ENCODE results near the gene GNB1L. TPM values are rescaled to one million over a fixed set of nuclear protein-coding genes. Genes with fewer than 3 reads are reported as not detected.
A peak's percentile ranks its signal among the peaks of the same experiment; 100 is the strongest.

GNB1L gene
- total and polyA plus RNA-seq, 9 of the 15 experiments (the other 6 are each of a cell fraction or from before 2014, with no cell fraction given): 0.56 to 50.5 (median 10.2) TPM

DNA sequence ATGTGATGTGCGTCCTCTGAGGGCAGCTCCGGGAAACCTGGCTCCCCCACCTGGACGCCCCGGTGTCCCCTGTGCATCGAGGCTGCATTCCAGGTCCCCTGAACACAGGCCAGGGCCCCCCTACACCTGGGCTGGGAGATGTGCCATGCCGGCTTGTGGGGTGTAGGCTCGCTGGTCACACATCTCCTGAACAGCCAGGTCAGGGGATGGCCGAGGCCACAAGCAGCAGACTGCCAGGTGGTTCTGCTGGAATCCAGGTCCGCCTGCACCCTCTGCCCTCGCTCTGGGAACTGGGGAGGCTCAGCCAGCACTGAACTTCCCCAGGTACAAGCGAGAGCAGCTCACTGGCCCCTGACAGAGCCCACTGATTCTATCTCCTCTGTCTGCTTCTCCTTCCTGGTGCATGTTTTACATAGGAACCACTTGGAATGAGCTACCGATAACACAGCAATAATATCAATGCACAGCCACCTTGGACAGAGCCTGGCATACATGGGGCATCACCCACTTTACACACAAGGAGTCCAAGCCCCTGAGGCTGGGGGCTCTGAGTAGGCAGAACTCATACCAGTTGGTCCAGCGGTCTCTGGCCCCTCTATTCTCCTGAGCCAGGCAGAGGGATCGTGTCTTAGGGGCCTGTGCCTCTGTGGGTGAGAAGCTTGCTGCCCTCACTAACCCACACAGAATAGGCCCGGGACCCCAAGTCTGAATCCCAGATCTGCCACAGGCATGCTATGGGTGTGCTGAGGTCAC, 47.3 kb downstream of the GNB1L start (continued):
- TF ChIP-seq, protein P1, sequence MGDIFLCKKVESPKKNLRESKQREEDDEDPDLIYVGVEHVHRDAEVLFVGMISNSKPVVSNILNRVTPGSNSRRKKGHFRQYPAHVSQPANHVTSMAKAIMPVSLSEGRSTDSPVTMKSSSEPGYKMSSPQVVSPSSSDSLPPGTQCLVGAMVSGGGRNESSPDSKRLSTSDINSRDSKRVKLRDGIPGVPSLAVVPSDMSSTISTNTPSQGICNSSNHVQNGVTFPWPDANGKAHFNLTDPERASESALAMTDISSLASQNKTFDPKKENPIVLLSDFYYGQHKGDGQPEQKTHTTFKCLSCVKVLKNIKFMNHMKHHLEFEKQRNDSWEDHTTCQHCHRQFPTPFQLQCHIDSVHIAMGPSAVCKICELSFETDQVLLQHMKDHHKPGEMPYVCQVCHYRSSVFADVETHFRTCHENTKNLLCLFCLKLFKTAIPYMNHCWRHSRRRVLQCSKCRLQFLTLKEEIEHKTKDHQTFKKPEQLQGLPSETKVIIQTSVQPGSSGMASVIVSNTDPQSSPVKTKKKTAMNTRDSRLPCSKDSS (IDR thresholded peaks at IDR 0.05; ENCODE audit: low read depth, partially characterized antibody): no peak
- TF ChIP-seq, protein P2, sequence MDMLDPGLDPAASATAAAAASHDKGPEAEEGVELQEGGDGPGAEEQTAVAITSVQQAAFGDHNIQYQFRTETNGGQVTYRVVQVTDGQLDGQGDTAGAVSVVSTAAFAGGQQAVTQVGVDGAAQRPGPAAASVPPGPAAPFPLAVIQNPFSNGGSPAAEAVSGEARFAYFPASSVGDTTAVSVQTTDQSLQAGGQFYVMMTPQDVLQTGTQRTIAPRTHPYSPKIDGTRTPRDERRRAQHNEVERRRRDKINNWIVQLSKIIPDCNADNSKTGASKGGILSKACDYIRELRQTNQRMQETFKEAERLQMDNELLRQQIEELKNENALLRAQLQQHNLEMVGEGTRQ (CRISPR knock-in tag; IDR thresholded peaks at IDR 0.05): peak; percentile 20; the same call in 1 of the 2 replicates
- TF ChIP-seq TAF1 (IDR thresholded peaks at IDR 0.05; ENCODE audit: control insufficient read depth, extremely low read depth, insufficient read depth, low read length, severe bottlenecking) (no peak), RBM22 (IDR thresholded peaks at IDR 0.05; ENCODE audit: low read depth, low read length, poor library complexity, severe bottlenecking) (no peak), ZZZ3 (IDR thresholded peaks at IDR 0.05) (no peak), GABPB2 (CRISPR knock-in tag; conservative IDR thresholded peaks at IDR 0.05) (no peak), ZNF12 (CRISPR knock-in tag; IDR thresholded peaks at IDR 0.05) (no peak), SOX6 (IDR thresholded peaks at IDR 0.05) (no peak), NR2F6 (CRISPR knock-in tag; IDR thresholded peaks at IDR 0.05) (no peak), ZNF274 (IDR thresholded peaks at IDR 0.05; ENCODE audit: borderline replicate concordance, low read depth, low read length) (no peak), YBX1 (IDR thresholded peaks at IDR 0.05) (no peak), TAF9B (IDR thresholded peaks at IDR 0.05; ENCODE audit: partially characterized antibody) (no peak), SMAD4 (CRISPR knock-in tag; conservative IDR thresholded peaks at IDR 0.05) (no peak), ARID2 (IDR thresholded peaks at IDR 0.05) (no peak), HLTF (IDR thresholded peaks at IDR 0.05) (no peak), TEAD1 (CRISPR knock-in tag; IDR thresholded peaks at IDR 0.05) (no peak), TBL1XR1 (IDR thresholded peaks at IDR 0.05; ENCODE audit: low read length in 2 of 2) (no peak), SAP30 (IDR thresholded peaks at IDR 0.05; ENCODE audit: borderline replicate concordance, insufficient read depth, low read depth, low read length, poor library complexity, severe bottlenecking) (no peak)
- TF ChIP-seq, protein P3, sequence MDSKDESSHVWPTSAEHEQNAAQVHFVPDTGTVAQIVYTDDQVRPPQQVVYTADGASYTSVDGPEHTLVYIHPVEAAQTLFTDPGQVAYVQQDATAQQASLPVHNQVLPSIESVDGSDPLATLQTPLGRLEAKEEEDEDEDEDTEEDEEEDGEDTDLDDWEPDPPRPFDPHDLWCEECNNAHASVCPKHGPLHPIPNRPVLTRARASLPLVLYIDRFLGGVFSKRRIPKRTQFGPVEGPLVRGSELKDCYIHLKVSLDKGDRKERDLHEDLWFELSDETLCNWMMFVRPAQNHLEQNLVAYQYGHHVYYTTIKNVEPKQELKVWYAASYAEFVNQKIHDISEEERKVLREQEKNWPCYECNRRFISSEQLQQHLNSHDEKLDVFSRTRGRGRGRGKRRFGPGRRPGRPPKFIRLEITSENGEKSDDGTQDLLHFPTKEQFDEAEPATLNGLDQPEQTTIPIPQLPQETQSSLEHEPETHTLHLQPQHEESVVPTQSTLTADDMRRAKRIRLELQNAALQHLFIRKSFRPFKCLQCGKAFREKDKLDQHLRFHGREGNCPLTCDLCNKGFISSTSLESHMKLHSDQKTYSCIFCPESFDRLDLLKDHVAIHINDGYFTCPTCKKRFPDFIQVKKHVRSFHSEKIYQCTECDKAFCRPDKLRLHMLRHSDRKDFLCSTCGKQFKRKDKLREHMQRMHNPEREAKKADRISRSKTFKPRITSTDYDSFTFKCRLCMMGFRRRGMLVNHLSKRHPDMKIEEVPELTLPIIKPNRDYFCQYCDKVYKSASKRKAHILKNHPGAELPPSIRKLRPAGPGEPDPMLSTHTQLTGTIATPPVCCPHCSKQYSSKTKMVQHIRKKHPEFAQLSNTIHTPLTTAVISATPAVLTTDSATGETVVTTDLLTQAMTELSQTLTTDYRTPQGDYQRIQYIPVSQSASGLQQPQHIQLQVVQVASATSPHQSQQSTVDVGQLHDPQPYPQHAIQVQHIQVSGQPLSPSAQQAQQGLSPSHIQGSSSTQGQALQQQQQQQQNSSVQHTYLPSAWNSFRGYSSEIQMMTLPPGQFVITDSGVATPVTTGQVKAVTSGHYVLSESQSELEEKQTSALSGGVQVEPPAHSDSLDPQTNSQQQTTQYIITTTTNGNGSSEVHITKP (IDR thresholded peaks at IDR 0.05; ENCODE audit: partially characterized antibody): no peak
- TF ChIP-seq, protein P4, sequence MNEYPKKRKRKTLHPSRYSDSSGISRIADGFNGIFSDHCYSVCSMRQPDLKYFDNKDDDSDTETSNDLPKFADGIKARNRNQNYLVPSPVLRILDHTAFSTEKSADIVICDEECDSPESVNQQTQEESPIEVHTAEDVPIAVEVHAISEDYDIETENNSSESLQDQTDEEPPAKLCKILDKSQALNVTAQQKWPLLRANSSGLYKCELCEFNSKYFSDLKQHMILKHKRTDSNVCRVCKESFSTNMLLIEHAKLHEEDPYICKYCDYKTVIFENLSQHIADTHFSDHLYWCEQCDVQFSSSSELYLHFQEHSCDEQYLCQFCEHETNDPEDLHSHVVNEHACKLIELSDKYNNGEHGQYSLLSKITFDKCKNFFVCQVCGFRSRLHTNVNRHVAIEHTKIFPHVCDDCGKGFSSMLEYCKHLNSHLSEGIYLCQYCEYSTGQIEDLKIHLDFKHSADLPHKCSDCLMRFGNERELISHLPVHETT (CRISPR knock-in tag; conservative IDR thresholded peaks at IDR 0.05 in 1 of 2, IDR thresholded peaks at IDR 0.05 in 1 of 2): 0 out of 4 replicates have a peak, but pooled peaks of 1 of the 2 experiments have one; percentile 48
